A549 (cell line): Measurements from ENCODE around the gene TGM4. TPM values are rescaled to one million over a fixed set of nuclear protein-coding genes. Genes with fewer than 3 reads are reported as not detected.

Experiments used
- ATAC-seq, 2 experiments: fragments of 200-7000 bp in 1 of 2; fragments of >200 bp in 1 of 2; cut with Nextera tagmentation in 1 of 2; cut with Tn5 transposase in 1 of 2; 3 replicates each; pipeline versions ENCODE4 v1.8.0 to v1.9.1; 2018 to 2020; ENCODE audit warnings: mild to moderate bottlenecking in 1 of 2, moderate library complexity in 1 of 2
- CTCF ChIA-PET: fragments of 300-600 bp; sonication (Branson Sonifier 250); formaldehyde crosslinking; extraction: SDS; loops from one replicate; lab custom pipeline; 2021; ENCODE audit warnings: antibody characterized with exemption, inconsistent platforms; lab: Yijun Ruan, JAX
- POLR2A ChIA-PET: fragments of 350-600 bp; formaldehyde crosslinking; extraction: SDS; loops from one replicate; lab custom pipeline; 2021; ENCODE audit warnings: antibody characterized with exemption, inconsistent platforms; lab: Yijun Ruan, JAX
- DNase-seq, 2 experiments: peaks; one replicate each; pipeline versions ENCODE4 v3.0.0 to v3.0.0-alpha.2; 2011 to 2016; ENCODE audit warnings: low read depth in 1 of 2, low spot score in 1 of 2
- FAIRE-seq: peaks from 2 replicates; lab custom pipeline; 2011; peaks lifted over from hg19 to GRCh38; lab: Jason Lieb, UNC
- H3K27ac ChIP-seq, 2 experiments: fragments of >200 bp; sonication (Bioruptor Twin); formaldehyde crosslinking; 3 replicates each; pipeline ENCODE4 v1.5.1; 2016 to 2017
- H3K4me1 ChIP-seq: fragments of >200 bp; sonication (Bioruptor Twin); formaldehyde crosslinking; 3 replicates; pipeline ENCODE4 v1.6.1; 2016
- H3K4me2 ChIP-seq: fragments of >200 bp; sonication (Bioruptor Twin); formaldehyde crosslinking; 3 replicates; pipeline ENCODE4 v1.6.1; 2016
- H3K4me3 ChIP-seq: fragments of >200 bp; sonication (Bioruptor Twin); formaldehyde crosslinking; 3 replicates; pipeline ENCODE4 v1.5.1; 2016
- H3K9me3 ChIP-seq: fragments of >200 bp; sonication (Bioruptor Twin); formaldehyde crosslinking; 3 replicates; pipeline ENCODE4 v1.6.1; 2016
- BHLHE40 ChIP-seq: IDR thresholded peaks from 2 replicates; pipeline ENCODE4 v1.6.1; 2012; ENCODE audit warnings: low read depth, low read length, inconsistent platforms
- CBX8 ChIP-seq: fragments of 200-600 bp; sonication (generic); IDR thresholded peaks from 2 replicates; pipeline ENCODE4 v1.6.1; 2016
- CEBPB ChIP-seq, 2 experiments: fragments of >200 bp in 1 of 2; sonication (Bioruptor Twin) in 1 of 2; formaldehyde crosslinking in 1 of 2; IDR thresholded peaks; 2 replicates each; pipeline ENCODE4 v1.6.1; 2012 to 2016
- CHD4 ChIP-seq: fragments of 200-600 bp; sonication (generic); IDR thresholded peaks from 2 replicates; pipeline ENCODE4 v1.6.1; 2016; ENCODE audit warnings: antibody characterized with exemption, mild to moderate bottlenecking, borderline replicate concordance
- EHF ChIP-seq: fragments of 250-450 bp; sonication (Bioruptor Pico); IDR thresholded peaks from 2 replicates; pipeline ENCODE4 v1.5.0; 2020; ENCODE audit warnings: mild to moderate bottlenecking
- EHMT2 ChIP-seq: fragments of 200-600 bp; sonication (generic); IDR thresholded peaks from 2 replicates; pipeline ENCODE4 v1.6.1; 2016; ENCODE audit warnings: antibody characterized with exemption, low read depth, mild to moderate bottlenecking, moderate library complexity
- EP300 ChIP-seq, 2 experiments: fragments of >200 bp; sonication (Bioruptor Twin); formaldehyde crosslinking; IDR thresholded peaks; 2 replicates in 1 of 2; 3 replicates in 1 of 2; pipeline ENCODE4 v1.6.1; 2016 to 2017
- FOSL2 ChIP-seq, 2 experiments: fragments of 450-650 bp in 1 of 2; fragments of >200 bp in 1 of 2; sonication (Bioruptor Twin) in 1 of 2; formaldehyde crosslinking; IDR thresholded peaks; 2 replicates each; pipeline versions ENCODE4 v1.5.0 to v1.6.1; 2016 to 2020; ENCODE audit warnings: mild to moderate bottlenecking in 1 of 2, moderate library complexity in 1 of 2
- FOXS1 ChIP-seq: fragments of 250-450 bp; sonication (Bioruptor Pico); IDR thresholded peaks from 2 replicates; pipeline ENCODE4 v1.5.0; 2020; ENCODE audit warnings: mild to moderate bottlenecking, moderate library complexity
- HDAC2 ChIP-seq: fragments of 200-600 bp; sonication (generic); IDR thresholded peaks from 2 replicates; pipeline ENCODE4 v1.6.1; 2016
- HMGXB4 ChIP-seq: fragments of 250-450 bp; sonication (Bioruptor Pico); IDR thresholded peaks from 2 replicates; pipeline ENCODE4 v1.5.0; 2021; ENCODE audit warnings: mild to moderate bottlenecking, moderate library complexity, borderline replicate concordance
- JUN ChIP-seq, 2 experiments: fragments of >200 bp; sonication (Bioruptor Twin); formaldehyde crosslinking; IDR thresholded peaks; 2 replicates in 1 of 2; 3 replicates in 1 of 2; pipeline ENCODE4 v1.6.1; 2016 to 2017
- JUNB ChIP-seq: fragments of >200 bp; sonication (Bioruptor Twin); formaldehyde crosslinking; IDR thresholded peaks from 2 replicates; pipeline ENCODE4 v1.6.1; 2016
- KDM1A ChIP-seq: fragments of 200-600 bp; sonication (generic); IDR thresholded peaks from 2 replicates; pipeline ENCODE4 v1.6.1; 2016; ENCODE audit warnings: low read depth, mild to moderate bottlenecking
- KDM5A ChIP-seq: fragments of 200-600 bp; sonication (generic); IDR thresholded peaks from 2 replicates; pipeline ENCODE4 v1.6.1; 2016; ENCODE audit warnings: antibody characterized with exemption, mild to moderate bottlenecking
- NPAS2 ChIP-seq: fragments of 250-450 bp; sonication (Bioruptor Pico); IDR thresholded peaks from 2 replicates; pipeline ENCODE4 v1.8.0; 2022; ENCODE audit warnings: mild to moderate bottlenecking, moderate library complexity, borderline replicate concordance
- NR3C1 ChIP-seq: fragments of >200 bp; sonication (Bioruptor Twin); formaldehyde crosslinking; IDR thresholded peaks from 3 replicates; pipeline ENCODE4 v1.6.1; 2017
- PBX3 ChIP-seq: IDR thresholded peaks from 2 replicates; pipeline ENCODE4 v1.6.1; 2012
- PHF8 ChIP-seq: fragments of 200-600 bp; sonication (generic); IDR thresholded peaks from 2 replicates; pipeline ENCODE4 v1.6.1; 2016; ENCODE audit warnings: low read depth, mild to moderate bottlenecking, antibody characterized with exemption, moderate library complexity, borderline replicate concordance
- POLR2A ChIP-seq: IDR thresholded peaks from 2 replicates; pipeline ENCODE4 v1.6.1; 2012; ENCODE audit warnings: mild to moderate bottlenecking, low read length
- POLR2AphosphoS2 ChIP-seq: conservative IDR thresholded peaks from 2 replicates; pipeline ENCODE4 v1.6.1; 2012; ENCODE audit warnings: low read length, improper control_type of control experiment, inconsistent platforms
- RARB ChIP-seq: fragments of 250-450 bp; sonication (Bioruptor Pico); IDR thresholded peaks from 2 replicates; pipeline ENCODE4 v1.8.0; 2021; ENCODE audit warnings: mild to moderate bottlenecking, moderate library complexity
- RCOR1 ChIP-seq: fragments of 150-350 bp; IDR thresholded peaks from 2 replicates; pipeline ENCODE4 v1.6.1; 2014; ENCODE audit warnings: antibody characterized with exemption, low read length, low read depth
- SMC3 ChIP-seq: fragments of >200 bp; sonication (Bioruptor Twin); formaldehyde crosslinking; IDR thresholded peaks from 3 replicates; pipeline ENCODE4 v1.6.1; 2018; ENCODE audit warnings: inconsistent platforms
- USF2 ChIP-seq: fragments of 450-650 bp; IDR thresholded peaks from 2 replicates; pipeline ENCODE4 v1.6.1; 2014; ENCODE audit warnings: antibody characterized with exemption
- ZFP36 ChIP-seq: fragments of 450-650 bp; IDR thresholded peaks from 2 replicates; pipeline ENCODE4 v1.6.1; 2014; ENCODE audit warnings: borderline replicate concordance; ENCODE audit not compliant: partially characterized antibody
- WGBS: methylation state at CpG from one replicate; pipeline ENCODE4 v1.1.6; 2017; ENCODE audit errors: missing lambda C conversion rate; 5-methylcytosine and 5-hydroxymethylcytosine counted together
- polyA plus RNA-seq, 4 experiments: library from polyadenylated mRNA; depleted of rRNA in 3 of 4; stranded (reverse); fragments of >200 nt; fragmentation: RNase III in 1 of 4; extraction: RNeasy Plus Mini Kit Qiagen cat#74134 plus additional on column Dnase treatment in 1 of 4; gene quantifications; 2 replicates in 3 of 4; 3 replicates in 1 of 4; pipeline ENCODE4 v1.2.3, GENCODE V29; 2011 to 2017
- TF ChIP-seq, protein P1 (sequence below): IDR thresholded peaks from 2 replicates; pipeline ENCODE4 v1.6.1; 2012
- TF ChIP-seq, protein P2 (sequence below): fragments of 200-600 bp; sonication (generic); IDR thresholded peaks from 2 replicates; pipeline ENCODE4 v1.6.1; 2016; ENCODE audit warnings: antibody characterized with exemption, mild to moderate bottlenecking, moderate library complexity
- TF ChIP-seq, protein P3 (sequence below): fragments of >200 bp; sonication (Bioruptor Twin); formaldehyde crosslinking; IDR thresholded peaks from 2 replicates; pipeline ENCODE4 v1.6.1; 2016
- TF ChIP-seq, protein P4 (sequence below): fragments of >200 bp; sonication (Bioruptor Twin); formaldehyde crosslinking; IDR thresholded peaks from 3 replicates; pipeline ENCODE4 v1.5.1; 2016

TGM4 gene
- polyA plus RNA-seq, 2 of the 4 experiments (the other 2 are of a cell fraction) = 0.01 TPM; not detected in 1

DNA sequence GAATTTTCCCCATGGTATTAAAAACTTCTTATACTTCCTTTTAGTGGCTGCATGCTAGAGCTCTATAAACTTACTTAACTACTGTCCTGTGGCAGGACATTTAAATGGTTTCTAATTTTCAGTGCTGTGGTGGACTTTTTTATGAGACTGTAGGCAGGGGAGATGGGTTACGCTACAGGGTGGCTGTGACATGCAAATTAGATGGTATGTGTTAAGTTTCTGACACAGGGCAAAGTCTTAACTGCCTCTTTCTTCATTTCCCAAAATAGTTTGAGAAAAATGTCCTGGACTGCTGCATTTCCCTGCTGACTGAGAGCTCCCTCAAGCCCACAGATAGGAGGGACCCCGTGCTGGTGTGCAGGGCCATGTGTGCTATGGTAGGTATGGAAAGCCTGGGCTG lies 22.0 kb downstream of the TGM4 start:
- CTCF ChIA-PET = no interaction called here
- TF ChIP-seq POLR2A = no peak
- no peak for TF ChIP-seq RCOR1
- TF ChIP-seq, protein P1, sequence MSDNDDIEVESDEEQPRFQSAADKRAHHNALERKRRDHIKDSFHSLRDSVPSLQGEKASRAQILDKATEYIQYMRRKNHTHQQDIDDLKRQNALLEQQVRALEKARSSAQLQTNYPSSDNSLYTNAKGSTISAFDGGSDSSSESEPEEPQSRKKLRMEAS = no peak
- no peak for TF ChIP-seq CBX8
- TF ChIP-seq NPAS2 (CRISPR knock-in tag) = no peak
- TF ChIP-seq EP300 (IDR thresholded peaks at IDR 0.05) = no peak
- TF ChIP-seq, protein P2, sequence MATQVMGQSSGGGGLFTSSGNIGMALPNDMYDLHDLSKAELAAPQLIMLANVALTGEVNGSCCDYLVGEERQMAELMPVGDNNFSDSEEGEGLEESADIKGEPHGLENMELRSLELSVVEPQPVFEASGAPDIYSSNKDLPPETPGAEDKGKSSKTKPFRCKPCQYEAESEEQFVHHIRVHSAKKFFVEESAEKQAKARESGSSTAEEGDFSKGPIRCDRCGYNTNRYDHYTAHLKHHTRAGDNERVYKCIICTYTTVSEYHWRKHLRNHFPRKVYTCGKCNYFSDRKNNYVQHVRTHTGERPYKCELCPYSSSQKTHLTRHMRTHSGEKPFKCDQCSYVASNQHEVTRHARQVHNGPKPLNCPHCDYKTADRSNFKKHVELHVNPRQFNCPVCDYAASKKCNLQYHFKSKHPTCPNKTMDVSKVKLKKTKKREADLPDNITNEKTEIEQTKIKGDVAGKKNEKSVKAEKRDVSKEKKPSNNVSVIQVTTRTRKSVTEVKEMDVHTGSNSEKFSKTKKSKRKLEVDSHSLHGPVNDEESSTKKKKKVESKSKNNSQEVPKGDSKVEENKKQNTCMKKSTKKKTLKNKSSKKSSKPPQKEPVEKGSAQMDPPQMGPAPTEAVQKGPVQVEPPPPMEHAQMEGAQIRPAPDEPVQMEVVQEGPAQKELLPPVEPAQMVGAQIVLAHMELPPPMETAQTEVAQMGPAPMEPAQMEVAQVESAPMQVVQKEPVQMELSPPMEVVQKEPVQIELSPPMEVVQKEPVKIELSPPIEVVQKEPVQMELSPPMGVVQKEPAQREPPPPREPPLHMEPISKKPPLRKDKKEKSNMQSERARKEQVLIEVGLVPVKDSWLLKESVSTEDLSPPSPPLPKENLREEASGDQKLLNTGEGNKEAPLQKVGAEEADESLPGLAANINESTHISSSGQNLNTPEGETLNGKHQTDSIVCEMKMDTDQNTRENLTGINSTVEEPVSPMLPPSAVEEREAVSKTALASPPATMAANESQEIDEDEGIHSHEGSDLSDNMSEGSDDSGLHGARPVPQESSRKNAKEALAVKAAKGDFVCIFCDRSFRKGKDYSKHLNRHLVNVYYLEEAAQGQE = no peak
- no peak for TF ChIP-seq BHLHE40
- TF ChIP-seq, protein P3, sequence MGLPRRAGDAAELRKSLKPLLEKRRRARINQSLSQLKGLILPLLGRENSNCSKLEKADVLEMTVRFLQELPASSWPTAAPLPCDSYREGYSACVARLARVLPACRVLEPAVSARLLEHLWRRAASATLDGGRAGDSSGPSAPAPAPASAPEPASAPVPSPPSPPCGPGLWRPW = no peak
- no peak for TF ChIP-seq JUN (IDR thresholded peaks at IDR 0.05)
- no peak for TF ChIP-seq USF2
- no peak for TF ChIP-seq NR3C1
- TF ChIP-seq FOXS1 = no peak
- no peak for TF ChIP-seq ZFP36
- TF ChIP-seq HDAC2 = no peak
- no peak for TF ChIP-seq KDM5A
- TF ChIP-seq RARB (CRISPR knock-in tag) = no peak
- TF ChIP-seq PHF8 = no peak
- TF ChIP-seq, protein P4, sequence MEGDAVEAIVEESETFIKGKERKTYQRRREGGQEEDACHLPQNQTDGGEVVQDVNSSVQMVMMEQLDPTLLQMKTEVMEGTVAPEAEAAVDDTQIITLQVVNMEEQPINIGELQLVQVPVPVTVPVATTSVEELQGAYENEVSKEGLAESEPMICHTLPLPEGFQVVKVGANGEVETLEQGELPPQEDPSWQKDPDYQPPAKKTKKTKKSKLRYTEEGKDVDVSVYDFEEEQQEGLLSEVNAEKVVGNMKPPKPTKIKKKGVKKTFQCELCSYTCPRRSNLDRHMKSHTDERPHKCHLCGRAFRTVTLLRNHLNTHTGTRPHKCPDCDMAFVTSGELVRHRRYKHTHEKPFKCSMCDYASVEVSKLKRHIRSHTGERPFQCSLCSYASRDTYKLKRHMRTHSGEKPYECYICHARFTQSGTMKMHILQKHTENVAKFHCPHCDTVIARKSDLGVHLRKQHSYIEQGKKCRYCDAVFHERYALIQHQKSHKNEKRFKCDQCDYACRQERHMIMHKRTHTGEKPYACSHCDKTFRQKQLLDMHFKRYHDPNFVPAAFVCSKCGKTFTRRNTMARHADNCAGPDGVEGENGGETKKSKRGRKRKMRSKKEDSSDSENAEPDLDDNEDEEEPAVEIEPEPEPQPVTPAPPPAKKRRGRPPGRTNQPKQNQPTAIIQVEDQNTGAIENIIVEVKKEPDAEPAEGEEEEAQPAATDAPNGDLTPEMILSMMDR = no peak
- H3K4me1 ChIP-seq = peaks cover 12% of the 10 kb centered on the region; the same call in 2 of the 3 replicates
- H3K9me3 ChIP-seq = no peaks in the 10 kb centered on the region
- no peak overlapping the region for H3K27ac ChIP-seq
- POLR2A ChIA-PET = interaction anchor here (0.7 kb wide), 1 partner anchor 385 kb away, joined by 8 read pairs; no protein-coding TSS in a partner anchor
- H3K4me3 ChIP-seq = no peak overlapping the region
- WGBS = 92% methylated on average over 2 of the region's 2 CpGs
- H3K4me2 ChIP-seq = no peak overlapping the region
- no peak for DNase-seq
- no peak for ATAC-seq
- FAIRE-seq = no peak

DNA sequence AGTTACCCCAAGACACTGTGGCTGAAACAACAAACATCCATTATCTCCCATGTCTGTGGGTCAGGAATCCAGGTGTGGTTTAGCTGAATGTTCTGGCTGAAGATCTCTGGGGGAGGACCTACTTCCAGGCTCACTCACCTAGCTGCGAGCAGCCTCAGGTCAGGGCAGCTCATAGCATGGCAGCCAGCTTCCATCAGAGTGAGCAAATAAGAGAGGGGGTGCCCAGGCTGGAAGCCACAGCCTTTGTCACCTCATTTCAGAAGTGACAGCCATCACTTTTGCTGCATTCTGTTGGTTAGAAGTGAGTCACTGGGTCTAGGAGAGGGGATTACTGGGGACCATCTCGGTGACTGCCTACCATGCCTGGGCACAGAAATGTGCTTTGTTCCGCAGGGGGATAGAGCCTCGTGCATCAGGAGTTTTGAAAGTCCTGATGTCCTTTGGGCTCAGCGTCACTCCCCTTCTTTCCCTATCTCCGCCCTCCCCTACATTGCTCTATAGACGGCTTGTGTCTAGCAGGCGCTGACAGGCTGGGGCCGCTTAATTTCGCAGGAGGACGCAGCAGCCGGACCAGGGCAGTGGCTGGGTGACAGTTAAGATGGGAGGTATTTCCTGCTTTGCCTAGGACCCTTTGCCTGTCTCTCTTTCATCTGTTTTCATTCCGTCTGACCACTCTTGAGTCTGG lies 25.4 kb downstream of the TGM4 start:
- WGBS = 86% methylated on average over 13 of the region's 13 CpGs
- POLR2A ChIA-PET = no interaction called here
- FAIRE-seq (no peak), DNase-seq (no peak), ATAC-seq (no peak)
- no peak overlapping the region for H3K4me2 ChIP-seq
- no peak overlapping the region for H3K27ac ChIP-seq
- no peak overlapping the region for H3K4me3 ChIP-seq
- CTCF ChIA-PET = no interaction called here
- H3K9me3 ChIP-seq = no peaks in the 10 kb centered on the region
- H3K4me1 ChIP-seq = no peaks in the 10 kb centered on the region
- TF ChIP-seq SMC3 (no peak), POLR2AphosphoS2 (no peak), HMGXB4 (no peak), KDM5A (no peak), EHMT2 (no peak), RCOR1 (no peak), PBX3 (no peak), JUNB (no peak), FOSL2 (IDR thresholded peaks at IDR 0.05) (no peak), FOSL2 (CRISPR knock-in tag; IDR thresholded peaks at IDR 0.05) (no peak), EHF (no peak), POLR2A (no peak), CHD4 (no peak), CEBPB (IDR thresholded peaks at IDR 0.05) (no peak), KDM1A (no peak)
